GM19455 (cell line): ENCODE measurements around the gene CERT1.
"Not testable (repeated sequence)": the region's sequence is repeated elsewhere in the genome, so short reads cannot be mapped to it uniquely, and the experiment has no call there.

ENCODE experiments used
- ATAC-seq: cut with Tn5 transposase; IDR thresholded peaks from one replicate; pipeline ENCODE4 v1.9.1; 2021; ENCODE audit not compliant: unreplicated experiment

CERT1 gene, protein sequence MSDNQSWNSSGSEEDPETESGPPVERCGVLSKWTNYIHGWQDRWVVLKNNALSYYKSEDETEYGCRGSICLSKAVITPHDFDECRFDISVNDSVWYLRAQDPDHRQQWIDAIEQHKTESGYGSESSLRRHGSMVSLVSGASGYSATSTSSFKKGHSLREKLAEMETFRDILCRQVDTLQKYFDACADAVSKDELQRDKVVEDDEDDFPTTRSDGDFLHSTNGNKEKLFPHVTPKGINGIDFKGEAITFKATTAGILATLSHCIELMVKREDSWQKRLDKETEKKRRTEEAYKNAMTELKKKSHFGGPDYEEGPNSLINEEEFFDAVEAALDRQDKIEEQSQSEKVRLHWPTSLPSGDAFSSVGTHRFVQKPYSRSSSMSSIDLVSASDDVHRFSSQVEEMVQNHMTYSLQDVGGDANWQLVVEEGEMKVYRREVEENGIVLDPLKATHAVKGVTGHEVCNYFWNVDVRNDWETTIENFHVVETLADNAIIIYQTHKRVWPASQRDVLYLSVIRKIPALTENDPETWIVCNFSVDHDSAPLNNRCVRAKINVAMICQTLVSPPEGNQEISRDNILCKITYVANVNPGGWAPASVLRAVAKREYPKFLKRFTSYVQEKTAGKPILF

DNA sequence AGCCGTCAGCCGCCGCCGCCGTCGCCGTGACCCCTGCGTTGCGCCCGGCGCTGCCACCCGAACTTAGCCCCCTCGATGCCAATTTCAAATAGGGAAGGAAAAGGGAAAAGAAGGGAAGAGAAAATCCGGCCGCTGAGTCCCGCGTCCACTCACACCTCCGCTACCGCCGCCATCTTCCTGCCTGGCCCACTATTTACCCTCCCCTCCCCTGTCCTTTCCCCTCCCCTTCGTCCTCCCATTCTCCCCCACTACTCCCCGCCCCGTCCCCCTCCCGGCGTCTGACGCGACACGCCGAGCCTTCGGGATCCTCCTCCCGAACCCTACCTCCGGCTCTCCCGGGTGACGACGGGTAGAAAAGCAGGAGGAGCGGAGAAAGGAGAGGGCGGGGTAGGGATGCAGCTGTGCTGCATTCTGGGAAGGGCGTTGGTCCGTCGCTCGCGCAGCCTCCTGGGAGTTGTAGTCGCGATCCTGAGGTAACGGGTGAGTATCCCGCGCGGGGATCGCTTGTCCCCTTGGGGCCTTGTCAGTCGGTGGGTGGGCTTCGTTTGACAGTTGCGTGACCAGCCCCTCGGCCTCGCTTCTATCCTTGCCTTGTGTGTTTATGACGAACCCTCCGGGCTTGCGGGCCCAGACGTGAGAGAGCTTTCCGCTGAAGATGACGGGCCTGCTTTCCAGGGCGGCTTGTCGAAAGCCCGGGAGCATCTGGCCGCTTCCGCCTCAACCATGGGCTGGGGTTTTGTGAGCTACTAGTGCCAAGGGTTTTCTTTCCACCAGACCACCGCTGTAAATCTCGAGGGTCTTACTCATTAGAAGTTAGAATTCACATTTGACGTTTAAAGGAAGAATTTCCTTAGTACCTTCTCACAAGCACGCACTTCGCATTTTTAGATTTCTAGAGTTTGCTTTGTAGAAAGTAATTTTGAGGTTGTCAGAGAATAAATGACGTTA is at the start of gene CERT1, which contains the start of gene POLK:
Gene CERT1, minus strand, starts transcription at position 195 of the 948 bp plus-strand sequence. CDS start 422 bp downstream, outside the sequence.
Gene POLK, plus strand, starts transcription at position 457 of the 948 bp plus-strand sequence.
- ATAC-seq: peak; percentile 81

DNA sequence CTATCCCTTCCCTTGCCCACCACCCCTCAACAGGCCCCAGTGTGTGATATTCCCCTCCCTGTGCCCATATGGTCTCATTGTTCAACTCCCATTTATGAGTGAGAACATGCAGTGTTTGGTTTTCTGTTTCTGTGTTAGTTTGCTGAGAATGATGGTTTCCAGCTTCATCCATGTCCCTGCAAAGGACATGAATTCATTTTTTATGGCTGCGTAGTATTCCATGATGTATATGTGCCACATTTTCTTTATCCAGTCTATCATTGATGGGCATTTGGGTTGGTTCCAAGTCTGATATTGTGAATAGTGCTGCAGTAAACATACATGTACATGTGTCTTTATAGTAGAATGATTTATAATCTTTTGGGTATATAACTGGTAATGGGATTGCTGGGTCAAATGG is 49.2 kb upstream of the CERT1 start:
- ATAC-seq: not testable (repeated sequence)

DNA sequence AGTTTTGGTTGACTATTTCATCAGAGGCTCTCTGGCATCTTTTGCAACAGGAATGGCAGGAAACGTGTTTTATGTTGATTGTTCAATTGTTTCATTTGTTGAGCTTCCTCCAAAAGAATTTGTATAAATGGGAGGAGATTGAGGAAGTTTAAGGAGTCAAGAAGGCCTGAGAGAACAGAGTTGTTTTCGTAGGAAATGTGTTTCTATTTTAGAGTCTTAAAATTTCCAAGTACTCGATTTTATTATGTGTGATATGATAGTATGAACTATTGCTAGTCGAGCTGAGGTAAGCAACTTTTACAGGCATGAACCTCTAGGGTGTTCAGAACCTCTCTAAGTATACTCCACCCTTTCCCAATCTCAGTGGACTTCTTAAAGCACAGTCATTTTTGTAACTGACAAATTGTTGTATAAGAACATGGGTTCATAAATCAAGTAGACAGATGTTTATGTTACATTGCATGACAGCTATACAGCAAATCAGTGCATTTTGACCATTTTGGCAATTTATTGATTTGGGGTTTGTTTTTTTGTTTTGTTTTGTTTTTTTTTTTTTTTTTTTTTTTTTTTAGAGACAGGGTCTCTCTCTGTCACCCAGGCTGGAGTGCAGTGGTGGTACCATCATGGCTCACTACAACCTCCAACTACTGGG is 47.7 kb upstream of the CERT1 start:
- no peak for ATAC-seq

DNA sequence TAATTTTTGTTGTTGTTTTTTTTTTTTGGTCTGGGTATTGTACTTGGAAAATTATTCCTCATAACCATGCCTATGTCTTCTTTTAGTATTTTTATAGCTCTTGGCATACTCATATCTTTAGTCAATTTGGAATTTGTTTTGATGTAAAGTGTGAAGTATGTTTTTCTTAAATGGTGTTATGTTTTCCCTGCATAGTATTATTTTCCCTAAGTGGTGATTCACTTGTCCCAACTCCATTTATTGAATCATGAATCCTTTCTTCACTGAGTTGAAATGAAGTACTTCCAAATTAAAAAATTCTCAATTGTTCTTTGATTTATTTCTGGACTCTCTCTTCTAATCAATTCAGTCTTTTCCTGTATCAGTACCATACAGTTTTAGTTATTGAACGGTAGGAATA is 46.8 kb upstream of the CERT1 start:
- ATAC-seq: no peak

DNA sequence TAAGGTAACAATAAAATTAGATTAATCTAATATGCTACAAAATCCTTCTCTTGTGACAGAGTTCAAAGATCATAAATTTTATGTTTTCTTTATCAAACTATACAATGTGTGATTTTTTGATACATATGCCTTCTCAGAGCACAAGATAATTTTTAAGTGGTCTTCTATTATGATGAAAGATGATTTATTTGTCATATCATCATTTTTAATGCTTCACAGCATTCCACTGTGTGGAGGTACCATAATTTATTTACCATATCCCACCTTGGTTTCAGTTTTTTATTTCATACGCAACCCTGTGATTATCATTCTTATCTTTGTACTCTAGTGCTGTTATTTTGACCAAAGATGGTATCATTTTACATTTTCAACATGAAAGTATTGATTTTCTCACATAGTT is 41.9 kb upstream of the CERT1 start:
- ATAC-seq: no peak

DNA sequence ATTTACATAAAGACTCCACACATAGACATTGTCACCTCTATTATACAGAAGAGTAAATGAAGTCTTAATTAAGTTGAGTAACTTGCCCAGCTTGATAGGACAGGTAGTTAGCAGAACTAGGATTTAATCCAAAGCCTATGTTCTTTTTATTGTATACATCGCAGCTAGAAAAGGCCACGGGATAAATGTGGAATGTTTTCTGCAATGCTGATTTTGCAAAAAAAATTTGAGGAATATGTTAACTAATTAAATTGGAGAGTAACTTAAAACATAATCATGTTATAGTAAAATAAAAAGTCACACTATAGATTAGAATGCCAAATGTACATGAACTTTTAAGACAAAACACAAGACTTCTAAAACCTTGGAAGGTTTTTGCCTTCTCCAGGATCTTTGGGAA is 41.3 kb upstream of the CERT1 start:
- ATAC-seq: no peak

DNA sequence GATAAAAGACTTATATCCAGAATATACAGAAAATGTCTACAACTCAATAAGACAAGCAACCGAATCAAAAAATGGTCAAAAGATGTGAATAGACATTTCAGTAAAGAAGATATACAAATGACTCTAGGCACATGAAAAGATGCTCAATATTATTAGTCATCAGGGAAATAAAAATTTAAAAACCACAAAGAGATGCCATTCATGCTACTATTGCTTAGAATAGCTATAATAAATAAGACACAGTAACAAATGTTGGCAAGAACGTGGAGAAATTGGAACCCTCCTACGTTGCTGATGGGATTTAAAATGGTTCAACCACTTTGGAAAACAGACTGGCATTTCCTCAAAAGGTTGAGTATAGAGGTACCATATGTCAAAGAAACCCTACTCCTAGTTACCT is 40.0 kb upstream of the CERT1 start:
- ATAC-seq: no peak

DNA sequence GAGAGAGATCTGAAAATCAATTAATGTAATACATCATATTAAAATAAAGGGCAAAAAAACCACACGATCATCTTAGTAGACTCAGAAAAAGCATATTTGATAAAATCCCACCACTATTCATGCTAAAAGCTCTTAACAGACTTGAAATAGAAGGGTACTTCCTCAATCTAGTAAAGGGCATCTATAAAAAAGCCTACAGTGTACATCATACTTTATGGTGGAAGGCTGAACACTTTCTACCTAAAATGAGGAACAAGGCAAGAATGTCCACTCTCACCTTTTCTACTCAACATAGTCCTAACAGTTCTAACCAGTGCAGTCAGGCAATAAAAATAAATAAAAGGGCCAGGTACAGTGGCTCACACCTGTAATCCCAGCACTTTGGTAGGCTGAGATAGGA is 39.2 kb upstream of the CERT1 start:
- no peak for ATAC-seq

DNA sequence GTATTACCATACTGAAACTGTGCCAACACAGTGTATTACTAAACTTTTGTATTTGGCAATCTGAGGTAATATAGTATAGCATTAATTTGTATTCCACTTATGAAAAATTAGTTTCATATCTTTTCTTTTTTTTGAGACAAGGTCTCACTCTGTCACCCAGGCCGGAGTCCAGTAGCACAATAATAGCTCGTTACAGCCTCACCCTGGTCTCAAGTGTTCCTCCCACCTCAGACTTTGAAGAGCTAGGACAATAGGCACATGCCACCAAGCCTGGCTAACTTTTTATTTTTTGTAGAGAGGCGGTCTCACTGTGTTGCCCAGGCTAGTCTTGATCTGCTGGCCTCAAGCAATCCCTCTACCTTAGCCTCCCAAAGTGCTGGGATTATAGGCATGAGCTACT is 36.4 kb upstream of the CERT1 start:
- no peak for ATAC-seq

DNA sequence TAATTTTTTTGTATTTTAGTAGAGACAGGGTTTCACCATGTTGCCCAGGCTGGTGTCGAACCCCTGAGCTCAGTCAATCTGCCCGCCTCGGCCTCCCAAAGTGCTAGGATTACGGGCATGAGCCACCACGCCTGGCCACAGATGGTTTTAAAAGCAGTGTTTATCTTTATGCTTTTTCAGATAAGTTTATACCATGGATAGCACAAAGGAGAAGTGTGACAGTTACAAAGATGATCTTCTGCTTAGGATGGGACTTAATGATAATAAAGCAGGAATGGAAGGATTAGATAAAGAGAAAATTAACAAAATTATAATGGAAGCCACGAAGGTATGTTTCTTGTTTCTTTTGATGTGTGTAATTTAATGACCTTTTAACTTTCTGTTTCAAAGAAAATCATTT is 35.4 kb upstream of the CERT1 start:
- ATAC-seq: no peak

DNA sequence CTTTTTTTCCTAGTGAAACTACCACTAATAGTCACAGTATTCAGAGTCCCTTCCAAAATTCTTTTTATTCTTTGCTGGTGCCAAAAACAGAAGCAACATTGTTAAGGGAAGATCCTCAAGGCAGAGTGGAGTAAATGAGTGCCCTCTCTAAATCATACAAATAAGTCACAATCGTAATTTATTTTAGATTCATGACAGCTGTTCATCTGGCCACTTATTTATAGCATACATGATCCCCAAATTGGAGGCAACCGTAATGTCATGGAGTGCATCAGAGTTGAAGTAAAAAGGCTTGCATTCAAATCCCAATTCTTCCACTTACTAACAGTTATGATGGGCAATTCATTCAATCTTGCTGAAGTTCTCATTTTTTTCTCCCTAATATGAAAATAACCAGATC is 33.7 kb upstream of the CERT1 start:
- ATAC-seq: no peak

DNA sequence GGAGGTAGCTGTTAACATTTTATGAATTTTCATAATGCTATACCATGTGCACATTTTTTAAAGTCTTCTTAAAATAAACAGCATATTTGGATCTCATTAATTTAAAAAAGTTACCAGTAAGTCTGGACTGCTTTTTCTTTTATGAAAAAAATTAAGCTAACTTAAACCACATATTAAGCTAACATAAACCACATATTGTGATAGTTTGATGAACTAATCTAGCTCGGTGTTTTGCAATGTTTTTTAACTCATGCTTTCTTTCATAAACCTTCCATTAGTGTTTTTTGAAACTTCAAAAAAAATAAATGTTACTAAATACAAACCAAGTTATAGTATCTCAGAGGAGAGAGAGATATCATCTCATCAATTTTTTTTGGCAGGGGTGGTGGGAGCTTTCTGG is 26.8 kb upstream of the CERT1 start:
- no peak for ATAC-seq

DNA sequence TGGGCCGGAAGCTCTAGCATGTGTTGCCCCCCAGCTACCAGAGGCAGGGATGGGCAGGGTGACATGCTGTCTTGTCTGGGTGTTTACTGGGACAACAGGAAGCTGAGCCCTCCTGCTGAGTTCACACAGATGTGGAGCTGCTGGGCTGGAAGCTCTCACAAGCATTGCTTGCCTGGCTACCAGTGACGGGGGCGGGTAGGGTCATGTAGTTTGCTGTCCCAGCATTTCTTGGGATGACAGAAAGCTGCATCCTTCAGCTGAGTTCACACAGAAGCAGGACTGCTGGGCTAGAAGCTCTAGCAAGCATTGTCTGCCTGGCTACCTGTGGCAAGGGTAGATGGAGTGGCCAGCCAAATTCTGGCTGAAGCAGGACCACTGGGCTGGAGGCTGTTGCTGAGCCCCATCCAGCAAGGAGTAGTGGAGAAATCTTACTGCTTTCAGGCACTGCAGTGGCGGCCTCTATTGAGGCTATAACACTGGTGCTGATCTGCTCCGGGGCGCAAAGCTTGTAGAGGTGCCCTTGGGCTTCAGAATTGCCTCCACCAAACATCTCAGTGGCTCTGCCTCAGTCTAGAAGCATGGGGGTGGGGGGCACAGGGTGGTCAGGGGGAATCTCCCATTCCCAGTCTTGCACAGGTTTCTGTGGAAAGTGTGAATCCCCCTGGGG is 25.4 kb upstream of the CERT1 start:
- ATAC-seq: no peak

DNA sequence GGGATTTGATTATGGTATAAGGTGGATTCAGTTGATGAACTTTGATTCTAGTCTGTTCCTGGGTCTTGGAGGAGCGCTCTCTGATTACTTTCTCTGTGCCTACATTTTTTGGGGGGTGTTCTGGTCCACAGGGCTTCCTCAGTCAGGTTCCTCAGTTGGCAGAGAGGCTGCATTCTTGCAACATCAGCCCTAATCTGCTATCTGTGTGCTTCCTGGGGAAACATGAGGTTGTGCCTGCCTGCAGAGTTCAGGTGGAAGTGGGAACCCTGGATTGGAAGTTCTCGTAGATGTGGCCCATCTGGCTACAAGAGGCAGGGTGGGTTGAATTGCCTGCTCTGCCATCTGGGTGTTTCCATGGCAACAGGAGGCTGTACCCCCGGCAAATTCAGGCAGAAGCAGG is 24.7 kb upstream of the CERT1 start:
- no peak for ATAC-seq

DNA sequence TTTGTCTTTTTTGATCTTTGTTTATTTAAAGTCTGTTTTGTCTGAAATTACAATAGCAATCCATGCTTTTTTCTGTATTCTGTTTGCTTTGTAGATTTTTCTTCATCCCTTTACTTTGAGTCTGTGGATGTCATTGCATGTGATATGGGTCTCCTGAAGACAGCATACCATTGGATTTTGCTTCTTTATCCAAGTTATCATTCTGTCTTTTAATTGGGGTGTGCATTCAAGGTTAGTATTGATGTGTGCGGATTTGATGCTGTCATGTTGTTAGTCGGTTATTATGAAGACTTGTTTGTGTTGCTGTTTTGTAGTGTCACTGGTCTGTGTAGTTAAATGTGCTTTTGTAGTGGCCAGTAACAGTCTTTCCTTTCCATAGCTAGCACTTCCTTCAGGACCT is 23.3 kb upstream of the CERT1 start:
- no peak for ATAC-seq

DNA sequence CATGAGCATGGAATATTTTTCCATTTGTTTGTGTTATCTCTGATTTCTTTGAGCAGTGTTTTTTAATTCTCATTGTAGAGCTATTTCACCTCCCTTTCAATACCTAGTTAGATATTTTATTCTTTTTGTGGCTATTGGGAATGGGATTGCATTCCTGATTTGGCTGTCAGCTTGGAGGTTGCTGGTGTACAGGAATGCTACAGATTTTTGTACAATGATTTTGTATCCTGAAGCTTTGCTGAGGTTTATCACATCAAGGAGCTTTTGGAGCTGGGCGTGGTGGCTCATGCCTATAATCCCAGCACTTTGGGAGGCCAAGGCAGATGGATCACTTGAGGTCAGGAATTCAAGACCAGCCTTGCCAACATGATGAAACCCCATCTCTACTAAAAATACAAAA is 22.3 kb upstream of the CERT1 start:
- ATAC-seq: not testable (repeated sequence)

DNA sequence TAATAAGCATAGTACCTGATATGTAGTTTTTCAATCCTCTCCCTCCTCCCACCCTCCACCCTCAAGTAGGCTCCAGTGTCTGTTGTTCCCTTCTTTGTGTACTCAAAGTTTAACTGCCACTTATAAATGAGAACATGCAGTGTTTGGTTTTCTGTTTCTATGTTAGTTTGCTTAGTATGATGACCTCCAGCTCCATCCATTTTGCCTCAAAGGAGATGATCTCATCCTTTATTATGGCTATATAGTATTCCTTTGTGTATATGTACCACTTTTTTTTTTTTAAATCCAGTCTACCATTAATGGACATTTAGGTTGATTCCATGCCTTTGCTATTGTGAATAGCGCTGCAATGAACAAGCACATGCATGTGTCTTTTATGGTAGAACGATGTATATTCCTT is 20.8 kb upstream of the CERT1 start:
- ATAC-seq: no peak

DNA sequence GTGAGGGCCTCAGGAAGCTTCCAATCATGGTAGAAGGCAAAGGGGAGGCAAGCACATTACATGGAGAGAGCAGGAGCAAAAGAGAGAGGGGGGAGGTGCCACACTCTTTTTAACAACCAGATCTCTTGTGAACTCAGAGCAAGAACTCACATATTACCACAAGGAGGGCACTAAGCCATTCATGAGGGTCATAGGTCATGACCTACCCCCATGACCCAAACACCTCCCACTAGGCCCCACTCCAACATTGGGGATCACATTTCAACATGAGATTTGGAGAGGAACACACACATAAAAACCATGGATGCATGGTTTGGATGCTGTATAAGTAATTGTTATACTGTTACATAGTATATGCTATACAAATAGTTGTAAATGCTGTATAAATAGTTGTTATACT is 17.8 kb upstream of the CERT1 start:
- no peak for ATAC-seq

DNA sequence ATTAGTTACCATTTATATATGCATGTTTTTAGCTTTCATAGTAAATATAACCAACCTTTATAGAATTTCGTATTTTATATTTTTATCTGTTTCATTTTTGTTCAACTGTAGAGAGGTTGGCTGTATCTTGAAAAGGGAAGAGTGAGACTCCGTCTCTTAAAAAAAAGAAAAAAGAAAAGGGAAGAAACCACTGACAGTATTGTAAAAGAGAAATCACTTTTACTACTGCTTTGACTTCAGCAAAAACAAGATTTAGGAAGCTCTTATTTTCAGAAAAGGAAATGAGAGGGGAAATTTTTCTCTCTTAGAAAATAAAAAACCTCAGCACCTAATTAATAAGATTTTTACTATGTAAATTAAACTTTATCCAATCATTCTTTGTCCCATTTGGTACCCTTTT is 14.6 kb upstream of the CERT1 start:
- no peak for ATAC-seq

DNA sequence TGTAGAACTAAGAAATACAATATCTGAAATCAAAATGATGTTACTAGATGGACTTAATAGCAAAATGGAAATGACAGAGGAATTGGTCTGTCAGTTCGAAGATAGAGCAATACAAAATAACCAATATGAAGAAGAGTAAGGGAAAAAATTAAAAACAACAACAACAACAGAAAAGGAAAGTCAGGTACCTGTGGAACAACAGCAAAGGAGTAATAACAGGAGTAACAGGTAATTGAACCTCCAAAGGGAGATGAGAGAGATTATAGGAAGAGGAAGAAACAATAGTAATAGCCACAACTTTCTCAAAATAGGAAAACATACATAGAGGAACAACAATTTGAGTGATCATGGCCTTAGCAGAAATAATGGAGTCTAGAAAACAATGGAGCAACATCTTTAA is 13.9 kb upstream of the CERT1 start:
- ATAC-seq: no peak
